Adrenal gland (tissue), 5 donors: Measurements from ENCODE around the gene IVNS1ABP.

ENCODE experiments used
- POLR2A ChIP-seq, 2 donors: fragments of 450-650 bp; IDR thresholded peaks; one replicate each; pipeline ENCODE4 v1.6.1; 2017; ENCODE audit warnings: antibody characterized with exemption in 2 of 2, mild to moderate bottlenecking in 2 of 2, moderate library complexity in 1 of 2
- TF ChIP-seq, protein P1 (sequence below), 6 experiments: fragments of 450-650 bp in 4 of 6; fragments of 200-600 bp in 2 of 6; sonication (generic) in 1 of 6; IDR thresholded peaks; 1 replicate in 5 of 6; 2 replicates in 1 of 6; pipeline versions ENCODE4 v1.5.1 to v1.8.0; 2016 to 2021; ENCODE audit warnings: antibody characterized with exemption in 6 of 6, mild to moderate bottlenecking in 2 of 6, moderate library complexity in 1 of 6
- donor health status: DM: no; HTN: no; CAD: no.

DNA sequence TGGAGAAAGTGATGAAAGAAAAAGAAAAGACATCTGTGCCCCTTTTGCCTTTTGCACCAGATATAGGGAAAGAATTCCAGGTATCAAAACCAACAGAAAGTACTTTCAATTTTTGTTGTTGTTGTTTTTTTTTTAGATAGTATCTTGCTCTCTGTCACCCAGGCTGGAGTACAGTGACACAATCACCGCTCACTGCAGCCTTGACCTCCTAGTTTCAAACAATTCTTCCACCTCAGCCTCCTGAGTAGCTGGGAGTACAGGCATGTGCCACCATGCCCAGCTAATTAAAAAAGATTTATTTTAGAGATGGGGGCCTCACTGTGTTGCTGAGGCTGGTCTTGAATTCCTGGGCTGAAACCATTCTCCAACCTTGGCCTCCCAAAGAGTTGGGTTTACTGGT lies 31.3 kb upstream of the IVNS1ABP start:
- TF ChIP-seq, protein P1, sequence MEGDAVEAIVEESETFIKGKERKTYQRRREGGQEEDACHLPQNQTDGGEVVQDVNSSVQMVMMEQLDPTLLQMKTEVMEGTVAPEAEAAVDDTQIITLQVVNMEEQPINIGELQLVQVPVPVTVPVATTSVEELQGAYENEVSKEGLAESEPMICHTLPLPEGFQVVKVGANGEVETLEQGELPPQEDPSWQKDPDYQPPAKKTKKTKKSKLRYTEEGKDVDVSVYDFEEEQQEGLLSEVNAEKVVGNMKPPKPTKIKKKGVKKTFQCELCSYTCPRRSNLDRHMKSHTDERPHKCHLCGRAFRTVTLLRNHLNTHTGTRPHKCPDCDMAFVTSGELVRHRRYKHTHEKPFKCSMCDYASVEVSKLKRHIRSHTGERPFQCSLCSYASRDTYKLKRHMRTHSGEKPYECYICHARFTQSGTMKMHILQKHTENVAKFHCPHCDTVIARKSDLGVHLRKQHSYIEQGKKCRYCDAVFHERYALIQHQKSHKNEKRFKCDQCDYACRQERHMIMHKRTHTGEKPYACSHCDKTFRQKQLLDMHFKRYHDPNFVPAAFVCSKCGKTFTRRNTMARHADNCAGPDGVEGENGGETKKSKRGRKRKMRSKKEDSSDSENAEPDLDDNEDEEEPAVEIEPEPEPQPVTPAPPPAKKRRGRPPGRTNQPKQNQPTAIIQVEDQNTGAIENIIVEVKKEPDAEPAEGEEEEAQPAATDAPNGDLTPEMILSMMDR (IDR thresholded peaks at IDR 0.05) = no peak
- TF ChIP-seq POLR2A (IDR thresholded peaks at IDR 0.05) = no peak
